GM19043 (cell line): ENCODE measurements around the gene SH3GL3.

Experiments
- ATAC-seq: cut with Tn5 transposase; IDR thresholded peaks from one replicate; pipeline ENCODE4 v1.9.1; 2021; ENCODE audit warnings: low read depth; ENCODE audit not compliant: unreplicated experiment

The SH3GL3 gene

GRCh38 chr15:83499476-83499875 lies 52.3 kb downstream of the SH3GL3 start:
- ATAC-seq: no peak

- ATAC-seq: no peak
These were observed 56.6 kb downstream of the SH3GL3 start for GRCh38 chr15:83503595-83504364.

- ATAC-seq: no peak
These were observed 57.2 kb downstream of the SH3GL3 start for GRCh38 chr15:83504365-83504764.

- no peak for ATAC-seq
These were observed 62.9 kb downstream of the SH3GL3 start for GRCh38 chr15:83510001-83510400.

GRCh38 chr15:83512459-83512858 lies 65.3 kb downstream of the SH3GL3 start:
- ATAC-seq: no peak

GRCh38 chr15:83514584-83514983 lies 67.4 kb downstream of the SH3GL3 start:
- no peak for ATAC-seq

- ATAC-seq: no peak
These were observed 68.0 kb downstream of the SH3GL3 start for GRCh38 chr15:83515164-83515563.

- ATAC-seq: no peak
These were observed 69.8 kb downstream of the SH3GL3 start for GRCh38 chr15:83516935-83517334.

GRCh38 chr15:83526319-83526718 lies 79.2 kb downstream of the SH3GL3 start:
- no peak for ATAC-seq

GRCh38 chr15:83533410-83533962 lies 86.3 kb downstream of the SH3GL3 start:
- no peak for ATAC-seq

GRCh38 chr15:83537606-83538005 lies 90.5 kb downstream of the SH3GL3 start:
- ATAC-seq: no peak

- no peak for ATAC-seq
These were observed 91.5 kb downstream of the SH3GL3 start for GRCh38 chr15:83538682-83539081.

- ATAC-seq: no peak
These were observed 98.8 kb downstream of the SH3GL3 start for GRCh38 chr15:83545804-83546511.

GRCh38 chr15:83546512-83546888 lies 99.4 kb downstream of the SH3GL3 start:
- no peak for ATAC-seq

GRCh38 chr15:83547168-83547567 lies 100.0 kb downstream of the SH3GL3 start:
- no peak for ATAC-seq

- no peak for ATAC-seq
These were observed 102.5 kb downstream of the SH3GL3 start for GRCh38 chr15:83549623-83550022.

- no peak for ATAC-seq
These were observed 107.4 kb downstream of the SH3GL3 start for GRCh38 chr15:83554558-83554957.

- no peak for ATAC-seq
These were observed 108.2 kb downstream of the SH3GL3 start for GRCh38 chr15:83555383-83555782.

- ATAC-seq: no peak
These were observed 108.9 kb downstream of the SH3GL3 start for GRCh38 chr15:83556068-83556467.

GRCh38 chr15:83556754-83557153 lies 109.6 kb downstream of the SH3GL3 start:
- no peak for ATAC-seq

GRCh38 chr15:83558146-83558545 lies 111.0 kb downstream of the SH3GL3 start:
- ATAC-seq: no peak
